ENCODE data around the gene MAMDC2.
"Not testable (repeated sequence)": the region's sequence is repeated elsewhere in the genome, so short reads cannot be mapped to it uniquely, and the experiment has no call there.

MAMDC2 gene

GRCh38 chr9:70043689-70044489 is at the start of gene MAMDC2:
Gene MAMDC2 (plus strand): TSS chr9:70043848. CDS start chr9:70044198, 350 bp downstream.
- DNase-seq, result peak; percentile 33

- no peak for DNase-seq
Observed at GRCh38 chr9:69995846-69996245, 47.8 kb upstream of the MAMDC2 start.

- DNase-seq, result peak; percentile 28
Observed at GRCh38 chr9:69996967-69997366, 46.7 kb upstream of the MAMDC2 start.

GRCh38 chr9:69997524-69997923 is 46.1 kb upstream of the MAMDC2 start:
- DNase-seq, result no peak

GRCh38 chr9:69999315-69999714 is 44.3 kb upstream of the MAMDC2 start:
- no peak for DNase-seq

GRCh38 chr9:70000469-70000868 is 43.2 kb upstream of the MAMDC2 start:
- DNase-seq, result no peak

- DNase-seq, result no peak
Observed at GRCh38 chr9:70003901-70004714, 39.5 kb upstream of the MAMDC2 start.

GRCh38 chr9:70006306-70006705 is 37.3 kb upstream of the MAMDC2 start:
- DNase-seq, result no peak

GRCh38 chr9:70007831-70008230 is 35.8 kb upstream of the MAMDC2 start:
- DNase-seq, result peak; percentile 6

- no peak for DNase-seq
Observed at GRCh38 chr9:70010015-70010414, 33.6 kb upstream of the MAMDC2 start.

GRCh38 chr9:70011366-70011765 is 32.3 kb upstream of the MAMDC2 start:
- DNase-seq, result no peak

GRCh38 chr9:70012569-70012968 is 31.1 kb upstream of the MAMDC2 start:
- DNase-seq, result no peak

- peak; percentile 2 for DNase-seq
Observed at GRCh38 chr9:70013598-70014196, 30.0 kb upstream of the MAMDC2 start.

GRCh38 chr9:70015099-70015498 is 28.5 kb upstream of the MAMDC2 start:
- no peak for DNase-seq

- DNase-seq, result no peak
Observed at GRCh38 chr9:70020217-70020616, 23.4 kb upstream of the MAMDC2 start.

GRCh38 chr9:70020991-70021571 is 22.6 kb upstream of the MAMDC2 start:
- DNase-seq, result no peak

GRCh38 chr9:70028287-70028686 is 15.4 kb upstream of the MAMDC2 start:
- DNase-seq, result no peak

GRCh38 chr9:70030156-70030555 is 13.5 kb upstream of the MAMDC2 start:
- DNase-seq, result no peak

GRCh38 chr9:70031141-70031545 is 12.5 kb upstream of the MAMDC2 start:
- no peak for DNase-seq

- DNase-seq, result no peak
Observed at GRCh38 chr9:70034271-70034711, 9.4 kb upstream of the MAMDC2 start.

GRCh38 chr9:70035691-70036090 is 8.0 kb upstream of the MAMDC2 start:
- DNase-seq, result peak; percentile 62

- DNase-seq, result no peak
Observed at GRCh38 chr9:70036641-70037040, 7.0 kb upstream of the MAMDC2 start.

GRCh38 chr9:70038171-70038621 is 5.5 kb upstream of the MAMDC2 start:
- not testable (repeated sequence) for DNase-seq

All from hematopoietic multipotent progenitor cell treated with erythropoietin and hydrocortisone succinate and interleukin-3 and kit ligand, for 4 days (in vitro differentiated cells).